ENCODE measurements around the gene MTA3. TPM values are rescaled to one million over a fixed set of nuclear protein-coding genes. Genes with fewer than 3 reads are reported as not detected.
A peak's percentile ranks its signal among the peaks of the same experiment; 100 is the strongest.

The MTA3 gene
- total RNA-seq, 2 experiments from 2014 or later = 27.0 to 30.9 TPM

- ChIA-PET POLR2A (interaction anchor here (0.7 to 1.8 kb wide), 5 partner anchors 9 to 304 kb away, joined by 3 to 8 read pairs (median 6); partner anchors contain the start of gene KCNG3), CTCF (interaction anchor here (0.7 to 2.3 kb wide), 6 partner anchors 9 to 794 kb away, joined by 3 to 8 read pairs (median 6); partner anchors contain the start of gene KCNG3)
These were observed 95.4 kb downstream of the MTA3 start for GRCh38 chr2:42663828-42664227.

GRCh38 chr2:42673989-42674579 is 105.7 kb downstream of the MTA3 start:
- ChIA-PET CTCF (no interaction called here), POLR2A (no interaction called here)
- no peaks in the 10 kb centered on the region for H3K9me3 ChIP-seq (ENCODE audit: control insufficient read depth in 1 of 2, insufficient read depth in 1 of 2, low read length in 2 of 2)
- H3K27ac ChIP-seq (ENCODE audit: low read depth in 1 of 2, low read length in 2 of 2) = no peak overlapping the region
- Mint-ChIP-seq H3K27ac (no peak overlapping the region), H3K4me1 (ENCODE audit: low read depth) (peaks cover 36% of the 10 kb centered on the region), H3K9me3 (no peaks in the 10 kb centered on the region), H3K4me3 (no peak overlapping the region), H3K27me3 (no peaks in the 10 kb centered on the region), H3K36me3 (ENCODE audit: low read depth) (peaks cover 31% of the 10 kb centered on the region)
- no peak for ATAC-seq (ENCODE audit: poor library complexity)
- no peaks in the 10 kb centered on the region for H3K27me3 ChIP-seq (ENCODE audit: control insufficient read depth in 1 of 2, insufficient read depth in 2 of 2, low read length in 2 of 2)
- H3K4me1 ChIP-seq (ENCODE audit: insufficient read depth, low read length) = no peaks in the 10 kb centered on the region
- H3K36me3 ChIP-seq (ENCODE audit: insufficient read depth, low read length) = no peaks in the 10 kb centered on the region
- DNase-seq = no peak
- intact Hi-C loops (cut with DNase I, micrococcal nuclease) = no loop called here
- TF ChIP-seq, protein P1, sequence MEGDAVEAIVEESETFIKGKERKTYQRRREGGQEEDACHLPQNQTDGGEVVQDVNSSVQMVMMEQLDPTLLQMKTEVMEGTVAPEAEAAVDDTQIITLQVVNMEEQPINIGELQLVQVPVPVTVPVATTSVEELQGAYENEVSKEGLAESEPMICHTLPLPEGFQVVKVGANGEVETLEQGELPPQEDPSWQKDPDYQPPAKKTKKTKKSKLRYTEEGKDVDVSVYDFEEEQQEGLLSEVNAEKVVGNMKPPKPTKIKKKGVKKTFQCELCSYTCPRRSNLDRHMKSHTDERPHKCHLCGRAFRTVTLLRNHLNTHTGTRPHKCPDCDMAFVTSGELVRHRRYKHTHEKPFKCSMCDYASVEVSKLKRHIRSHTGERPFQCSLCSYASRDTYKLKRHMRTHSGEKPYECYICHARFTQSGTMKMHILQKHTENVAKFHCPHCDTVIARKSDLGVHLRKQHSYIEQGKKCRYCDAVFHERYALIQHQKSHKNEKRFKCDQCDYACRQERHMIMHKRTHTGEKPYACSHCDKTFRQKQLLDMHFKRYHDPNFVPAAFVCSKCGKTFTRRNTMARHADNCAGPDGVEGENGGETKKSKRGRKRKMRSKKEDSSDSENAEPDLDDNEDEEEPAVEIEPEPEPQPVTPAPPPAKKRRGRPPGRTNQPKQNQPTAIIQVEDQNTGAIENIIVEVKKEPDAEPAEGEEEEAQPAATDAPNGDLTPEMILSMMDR (IDR thresholded peaks at IDR 0.05) = no peak
- no peak overlapping the region for H3K4me3 ChIP-seq (ENCODE audit: low read length)

More at GRCh38 chr2:42663828-42664227, 95.4 kb downstream of the MTA3 start:
- Mint-ChIP-seq H3K9me3 (no peaks in the 10 kb centered on the region), H3K4me1 (ENCODE audit: low read depth) (peaks cover 19% of the 10 kb centered on the region), H3K36me3 (ENCODE audit: low read depth) (peaks cover 23% of the 10 kb centered on the region), H3K27me3 (no peaks in the 10 kb centered on the region), H3K4me3 (peak overlapping the region; percentile 40), H3K27ac (peak overlapping the region; percentile 79)
- ATAC-seq (ENCODE audit: poor library complexity) = peak; percentile 39
- TF ChIP-seq, protein P1 (IDR thresholded peaks at IDR 0.05) = no peak
- DNase-seq = no peak
- no peak overlapping the region for H3K4me3 ChIP-seq (ENCODE audit: low read length)
- peaks cover 8% of the 10 kb centered on the region for H3K4me1 ChIP-seq (ENCODE audit: insufficient read depth, low read length)
- no peaks in the 10 kb centered on the region for H3K36me3 ChIP-seq (ENCODE audit: insufficient read depth, low read length)
- intact Hi-C loops (cut with DNase I, micrococcal nuclease) = loop anchor here (1.0 to 5.0 kb wide), 6 partner anchors 97 to 797 kb away; partner anchors contain the start of genes MTA3 (in 2 of the 2) and COX7A2L (in 1 of the 2)
- H3K9me3 ChIP-seq (ENCODE audit: control insufficient read depth in 1 of 2, insufficient read depth in 1 of 2, low read length in 2 of 2) = no peaks in the 10 kb centered on the region
- no peaks in the 10 kb centered on the region for H3K27me3 ChIP-seq (ENCODE audit: control insufficient read depth in 1 of 2, insufficient read depth in 2 of 2, low read length in 2 of 2)
- no peak overlapping the region for H3K27ac ChIP-seq (ENCODE audit: low read depth in 1 of 2, low read length in 2 of 2)

DNA sequence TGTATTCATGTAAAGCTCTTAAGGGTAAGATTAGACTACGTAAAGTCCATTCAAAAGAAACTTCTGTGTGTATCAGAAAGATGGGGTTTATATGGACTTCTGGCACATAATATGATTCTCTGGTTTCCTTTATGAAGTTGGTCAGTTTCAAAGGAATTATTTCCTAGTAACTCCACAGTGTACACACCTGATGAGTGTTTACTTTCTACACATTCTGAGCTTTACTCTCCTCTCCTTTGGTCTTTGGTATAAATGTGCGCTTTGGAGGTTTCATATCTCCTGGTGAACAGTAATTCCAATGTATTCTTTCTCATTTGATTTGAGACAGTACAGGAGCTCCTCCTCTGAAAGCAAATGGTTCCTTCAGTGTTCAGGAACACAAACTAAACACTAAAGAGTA is 107.4 kb downstream of the MTA3 start:
- no peak overlapping the region for H3K27ac Mint-ChIP-seq
- H3K4me3 Mint-ChIP-seq = no peak overlapping the region
- no peak for ATAC-seq (ENCODE audit: poor library complexity)
- H3K36me3 ChIP-seq (ENCODE audit: insufficient read depth, low read length) = no peaks in the 10 kb centered on the region
- H3K27ac ChIP-seq (ENCODE audit: low read depth in 1 of 2, low read length in 2 of 2) = no peak overlapping the region
- ChIA-PET CTCF (no interaction called here), POLR2A (no interaction called here)
- peaks cover 23% of the 10 kb centered on the region for H3K4me1 Mint-ChIP-seq (ENCODE audit: low read depth)
- H3K27me3 Mint-ChIP-seq = no peaks in the 10 kb centered on the region
- H3K36me3 Mint-ChIP-seq (ENCODE audit: low read depth) = peaks cover 39% of the 10 kb centered on the region
- DNase-seq = no peak
- no peaks in the 10 kb centered on the region for H3K9me3 ChIP-seq (ENCODE audit: control insufficient read depth in 1 of 2, insufficient read depth in 1 of 2, low read length in 2 of 2)
- intact Hi-C loops (cut with DNase I, micrococcal nuclease) = no loop called here
- H3K4me3 ChIP-seq (ENCODE audit: low read length) = no peak overlapping the region
- H3K27me3 ChIP-seq (ENCODE audit: control insufficient read depth in 1 of 2, insufficient read depth in 2 of 2, low read length in 2 of 2) = no peaks in the 10 kb centered on the region
- H3K9me3 Mint-ChIP-seq = no peaks in the 10 kb centered on the region
- no peaks in the 10 kb centered on the region for H3K4me1 ChIP-seq (ENCODE audit: insufficient read depth, low read length)
- TF ChIP-seq, protein P1 (IDR thresholded peaks at IDR 0.05) = no peak
